GM12872 (cell line): Measurements from ENCODE around the gene SNRNP70.

ENCODE experiments used
- CTCF ChIP-seq: IDR thresholded peaks from 3 replicates; pipeline ENCODE4 v1.5.1; 2011; ENCODE audit warnings: low read depth, mild to moderate bottlenecking, low read length, moderate library complexity; ENCODE audit not compliant: insufficient read depth

Gene SNRNP70

GRCh38 chr19:49114630-49115363 is 29.5 kb downstream of the SNRNP70 start:
- TF ChIP-seq CTCF, result no peak

- no peak for TF ChIP-seq CTCF
Measured at GRCh38 chr19:49116544-49116943, 31.3 kb downstream of the SNRNP70 start.

GRCh38 chr19:49117677-49118564 is 32.7 kb downstream of the SNRNP70 start:
- TF ChIP-seq CTCF, result no peak

GRCh38 chr19:49118565-49119410 is 33.5 kb downstream of the SNRNP70 start, which contains the start of gene C19orf73:
C19orf73 (minus strand) TSS chr19:49119143; CDS start chr19:49119022, 121 bp downstream.
- TF ChIP-seq CTCF, result peak; percentile 33

- no peak for TF ChIP-seq CTCF
Measured at GRCh38 chr19:49119411-49120324, 34.4 kb downstream of the SNRNP70 start, which contains the start of gene PPFIA3. PPFIA3 (plus strand) TSS chr19:49119544; CDS start chr19:49127874, 8,330 bp downstream.

GRCh38 chr19:49120325-49120683 is 35.1 kb downstream of the SNRNP70 start:
- TF ChIP-seq CTCF, result no peak
